IMR-90 (cell line): ENCODE results near the gene MEX3A. TPM values are rescaled to one million over a fixed set of nuclear protein-coding genes. Genes with fewer than 3 reads are reported as not detected.

Experiments used
- ATAC-seq: fragments of 200-7000 bp; cut with Tn5 transposase; 2 replicates; pipeline ENCODE4 v1.9.1; 2020; ENCODE audit warnings: low read depth, mild to moderate bottlenecking, moderate library complexity
- BruUV-seq: library from RNA; stranded (reverse); fragments of 400-500 nt; replicated peaks from 2 replicates; lab custom pipeline; 2021; lab: Mats Ljungman, UMichigan
- CTCF ChIA-PET: fragments of 300-600 bp; formaldehyde crosslinking; extraction: SDS; loops from one replicate; lab custom pipeline; 2021; ENCODE audit warnings: antibody characterized with exemption; lab: Yijun Ruan, JAX
- POLR2A ChIA-PET: fragments of 300-600 bp; sonication (Branson Sonifier 250); formaldehyde crosslinking; loops from one replicate; lab custom pipeline; 2022; ENCODE audit warnings: antibody characterized with exemption; ENCODE audit not compliant: unreplicated experiment; lab: Charles Lee
- DNase-seq: peaks from one replicate; pipeline ENCODE4 v3.0.0; 2013
- H2AFZ ChIP-seq: replicated peaks from 2 replicates; pipeline ENCODE3; 2013; ENCODE audit warnings: low read length, mild to moderate bottlenecking; ENCODE audit not compliant: poor library complexity
- H2AK5ac ChIP-seq: 2 replicates; pipeline ENCODE4 v1.6.1; 2013; ENCODE audit warnings: low read depth, low read length, inconsistent platforms
- H2AK9ac ChIP-seq: replicated peaks from 2 replicates; pipeline ENCODE3; 2013; ENCODE audit warnings: mild to moderate bottlenecking, low read depth, low read length, moderate library complexity; ENCODE audit not compliant: poor library complexity
- H2BK120ac ChIP-seq: 2 replicates; pipeline ENCODE4 v1.6.1; 2013; ENCODE audit warnings: low read depth, low read length, inconsistent platforms
- H2BK15ac ChIP-seq: 3 replicates; pipeline ENCODE4 v1.6.1; 2013; ENCODE audit warnings: low read depth, low read length, inconsistent platforms
- H2BK20ac ChIP-seq: 2 replicates; pipeline ENCODE4 v1.6.1; 2013; ENCODE audit warnings: low read depth, mild to moderate bottlenecking, inconsistent platforms, low read length, moderate library complexity
- H2BK5ac ChIP-seq: 2 replicates; pipeline ENCODE4 v1.6.1; 2013; ENCODE audit warnings: mild to moderate bottlenecking, low read depth, low read length, inconsistent platforms; ENCODE audit not compliant: poor library complexity, severe bottlenecking
- H3K14ac ChIP-seq: replicated peaks from 2 replicates; pipeline ENCODE4 v1.6.1; 2013; ENCODE audit warnings: low read depth, low read length, inconsistent platforms
- H3K18ac ChIP-seq: 2 replicates; pipeline ENCODE4 v1.6.1; 2013; ENCODE audit warnings: low read depth, low read length, control low read depth
- H3K23ac ChIP-seq: 2 replicates; pipeline ENCODE4 v1.6.1; 2013; ENCODE audit warnings: low read depth, low read length, inconsistent platforms
- H3K27ac ChIP-seq: 2 replicates; pipeline ENCODE4 v1.5.1; 2013; ENCODE audit warnings: mild to moderate bottlenecking, control low read depth, low read length; ENCODE audit not compliant: insufficient read depth
- H3K27me3 ChIP-seq: 2 replicates; pipeline ENCODE4 v1.6.1; 2013; ENCODE audit warnings: low read length; ENCODE audit not compliant: control insufficient read depth, insufficient read depth
- H3K36me3 ChIP-seq: 2 replicates; pipeline ENCODE4 v1.6.1; 2013; ENCODE audit warnings: low read length, mixed read lengths; ENCODE audit not compliant: control insufficient read depth, insufficient read depth
- H3K4ac ChIP-seq: 2 replicates; pipeline ENCODE4 v1.6.1; 2013; ENCODE audit warnings: low read depth, low read length, inconsistent platforms
- H3K4me1 ChIP-seq: 2 replicates; pipeline ENCODE4 v1.6.1; 2013; ENCODE audit warnings: low read length, mixed read lengths; ENCODE audit not compliant: control insufficient read depth, insufficient read depth
- H3K4me2 ChIP-seq: 2 replicates; pipeline ENCODE4 v1.6.1; 2013; ENCODE audit warnings: low read depth, mild to moderate bottlenecking, control low read depth, low read length, moderate library complexity
- H3K4me3 ChIP-seq: 2 replicates; pipeline ENCODE4 v1.5.1; 2013; ENCODE audit warnings: low read depth, mild to moderate bottlenecking, control low read depth, low read length, moderate library complexity; ENCODE audit not compliant: insufficient read depth
- H3K56ac ChIP-seq: 2 replicates; pipeline ENCODE4 v1.6.1; 2013; ENCODE audit warnings: low read length, inconsistent platforms; ENCODE audit not compliant: insufficient read depth; ENCODE audit errors: extremely low read depth
- H3K79me1 ChIP-seq, 2 experiments: 2 replicates each; pipeline ENCODE4 v1.6.1; 2013; ENCODE audit warnings: low read length in 2 of 2, inconsistent platforms in 1 of 2, low read depth in 1 of 2
- H3K9ac ChIP-seq: 2 replicates; pipeline ENCODE4 v1.6.1; 2013; ENCODE audit warnings: low read depth, low read length, control low read depth
- H3K9me1 ChIP-seq: 2 replicates; pipeline ENCODE4 v1.6.1; 2013; ENCODE audit warnings: low read length, inconsistent platforms; ENCODE audit not compliant: insufficient read depth
- H3K9me3 ChIP-seq: 2 replicates; pipeline ENCODE4 v1.6.1; 2013; ENCODE audit warnings: low read length; ENCODE audit not compliant: control insufficient read depth, insufficient read depth
- H4K20me1 ChIP-seq: 2 replicates; pipeline ENCODE4 v1.6.1; 2013; ENCODE audit warnings: low read length, inconsistent platforms; ENCODE audit not compliant: insufficient read depth
- H4K5ac ChIP-seq: 2 replicates; pipeline ENCODE4 v1.6.1; 2013; ENCODE audit warnings: mild to moderate bottlenecking, low read depth, low read length, control low read depth
- H4K8ac ChIP-seq, 2 experiments: 2 replicates each; pipeline ENCODE4 v1.6.1; 2013; ENCODE audit warnings: low read depth in 2 of 2, low read length in 2 of 2, control low read depth in 1 of 2, inconsistent platforms in 1 of 2
- H4K91ac ChIP-seq: 2 replicates; pipeline ENCODE4 v1.6.1; 2013; ENCODE audit warnings: low read depth, low read length, inconsistent platforms; ENCODE audit not compliant: insufficient read depth
- BHLHE40 ChIP-seq: fragments of 150-350 bp; IDR thresholded peaks from 2 replicates; pipeline ENCODE4 v1.6.1; 2016; ENCODE audit warnings: mild to moderate bottlenecking, low read depth, low read length
- CEBPB ChIP-seq: IDR thresholded peaks from 2 replicates; pipeline ENCODE4 v1.6.1; 2012; ENCODE audit warnings: low read depth, low read length, improper control_type of control experiment
- CHD1 ChIP-seq: IDR thresholded peaks from 2 replicates; pipeline ENCODE4 v1.6.1; 2012; ENCODE audit warnings: low read depth, low read length, improper control_type of control experiment
- CTCF ChIP-seq: conservative IDR thresholded peaks from 2 replicates; pipeline ENCODE4 v1.5.1; 2012; ENCODE audit warnings: mild to moderate bottlenecking, low read depth, low read length, improper control_type of control experiment
- ELK1 ChIP-seq: fragments of 150-350 bp; IDR thresholded peaks from 2 replicates; pipeline ENCODE4 v1.6.1; 2016; ENCODE audit warnings: low read depth, mild to moderate bottlenecking, low read length, moderate library complexity, borderline replicate concordance
- FOS ChIP-seq: fragments of 150-350 bp; IDR thresholded peaks from 2 replicates; pipeline ENCODE4 v1.6.1; 2016; ENCODE audit warnings: low read depth, low read length
- MAFK ChIP-seq: IDR thresholded peaks from 2 replicates; pipeline ENCODE4 v1.6.1; 2012; ENCODE audit warnings: low read depth, low read length, improper control_type of control experiment
- MAZ ChIP-seq: IDR thresholded peaks from 2 replicates; pipeline ENCODE4 v1.6.1; 2012; ENCODE audit warnings: low read depth, mild to moderate bottlenecking, low read length, improper control_type of control experiment, moderate library complexity, borderline replicate concordance
- MXI1 ChIP-seq: IDR thresholded peaks from 2 replicates; pipeline ENCODE4 v1.6.1; 2012; ENCODE audit warnings: low read depth, mild to moderate bottlenecking, low read length, moderate library complexity, borderline replicate concordance
- NFE2L2 ChIP-seq: fragments of 150-350 bp; IDR thresholded peaks from 2 replicates; pipeline ENCODE4 v1.6.1; 2016; ENCODE audit warnings: low read depth, mild to moderate bottlenecking, low read length
- POLR2A ChIP-seq: IDR thresholded peaks from 2 replicates; pipeline ENCODE4 v1.6.1; 2012; ENCODE audit warnings: mild to moderate bottlenecking, low read depth, low read length
- RAD21 ChIP-seq: IDR thresholded peaks from 2 replicates; pipeline ENCODE4 v1.6.1; 2012; ENCODE audit warnings: low read length, improper control_type of control experiment
- RCOR1 ChIP-seq: IDR thresholded peaks from 2 replicates; pipeline ENCODE4 v1.6.1; 2012; ENCODE audit warnings: mild to moderate bottlenecking, low read length, improper control_type of control experiment; ENCODE audit not compliant: insufficient replicate concordance
- RFX5 ChIP-seq: IDR thresholded peaks from 2 replicates; pipeline ENCODE4 v1.8.0; 2012; ENCODE audit warnings: low read depth, mild to moderate bottlenecking, low read length, moderate library complexity
- SMC3 ChIP-seq: fragments of 150-350 bp; IDR thresholded peaks from 2 replicates; pipeline ENCODE4 v1.6.1; 2016; ENCODE audit warnings: low read depth, mild to moderate bottlenecking, antibody characterized with exemption, low read length, moderate library complexity
- USF2 ChIP-seq: fragments of 150-350 bp; IDR thresholded peaks from 2 replicates; pipeline ENCODE4 v1.6.1; 2017; ENCODE audit warnings: mild to moderate bottlenecking, antibody characterized with exemption, low read length, low read depth
- WGBS, 2 experiments: methylation state at CpG; one replicate each; pipeline versions ENCODE4 v1.1.5 to v1.1.7; 2013; ENCODE audit warnings: missing lambda C conversion rate in 2 of 2; ENCODE audit not compliant: insufficient read length in 1 of 2; ENCODE audit errors: extremely low coverage in 2 of 2; 5-methylcytosine and 5-hydroxymethylcytosine counted together
- dilution Hi-C: fragments of 300-500 bp; cut with HindIII; formaldehyde crosslinking; loops from one replicate; pipeline ENCODE4 v1.14.3; 2018; ENCODE audit warnings: low sequenced_read_pairs; ENCODE audit not compliant: unreplicated experiment
- in situ Hi-C: fragments of 300-500 bp; cut with MboI; formaldehyde crosslinking; loops from 3 replicates; pipeline ENCODE4 v1.14.3; 2019; ENCODE audit warnings: low sequenced_read_pairs, inconsistent platforms, mixed read lengths
- intact Hi-C: fragments of 100-400 bp; cut with micrococcal nuclease; formaldehyde crosslinking; loops from 2 replicates; pipeline ENCODE4 v1.10.0; 2022
- polyA plus RNA-seq, 3 experiments: library from polyadenylated mRNA; depleted of rRNA; stranded (reverse); fragments of >200 nt; gene quantifications; 2 replicates each; pipeline ENCODE4 v1.2.3, GENCODE V29; 2012; ENCODE audit warnings: low replicate concordance in 1 of 3
- total RNA-seq: library from RNA; depleted of rRNA; stranded (reverse); fragments of >200 nt; gene quantifications from 2 replicates; pipeline ENCODE4 v1.2.3, GENCODE V29; 2012

Gene MEX3A
- total and polyA plus RNA-seq, 2 of the 4 experiments (the other 2 are of a cell fraction): 2.3 to 9.0 TPM

- WGBS, 2 experiments: no CpG with 5 or more reads among the region's 7 CpGs
- Histone ChIP-seq H3K79me1 (peaks cover 25 to 60% of the 10 kb centered on the region in 2 experiments), H4K91ac (no peak overlapping the region), H3K14ac (no peak overlapping the region), H4K5ac (no peak overlapping the region), H4K20me1 (0 out of 2 replicates have a peak, but pooled peaks cover 2% of the 10 kb centered on the region), H3K9me3 (no peaks in the 10 kb centered on the region), H3K4ac (no peak overlapping the region), H2BK5ac (no peak overlapping the region), H3K18ac (no peak overlapping the region), H3K9me1 (peaks cover 17% of the 10 kb centered on the region), H3K27ac (no peak overlapping the region), H2AFZ (no peak overlapping the region), H3K56ac (no peak overlapping the region), H2AK9ac (no peak overlapping the region), H2BK120ac (no peak overlapping the region), H2BK20ac (no peak overlapping the region), H2BK15ac (no peak overlapping the region), H3K36me3 (peaks cover 19% of the 10 kb centered on the region), H3K27me3 (no peaks in the 10 kb centered on the region), H3K4me1 (peaks cover 4% of the 10 kb centered on the region; the same call in 1 of the 2 replicates), H3K23ac (no peak overlapping the region), H3K9ac (no peak overlapping the region), H4K8ac (no peak overlapping the region), H3K4me3 (no peak overlapping the region), H3K4me2 (no peak overlapping the region), H2AK5ac (no peak overlapping the region)
- in situ Hi-C loops: no loop called here
- ChIA-PET POLR2A (no interaction called here), CTCF (no interaction called here)
- DNase-seq (no peak), ATAC-seq (no peak)
- TF ChIP-seq FOS: no peak
- no peak for TF ChIP-seq RCOR1
- no peak for TF ChIP-seq BHLHE40
- no peak for TF ChIP-seq MAFK
- TF ChIP-seq USF2: no peak
- no peak for TF ChIP-seq CEBPB
- no peak for TF ChIP-seq POLR2A
- TF ChIP-seq CTCF: no peak
- TF ChIP-seq NFE2L2: no peak
- no peak for TF ChIP-seq RFX5
- TF ChIP-seq ELK1: no peak
- TF ChIP-seq MAZ: no peak
- TF ChIP-seq RAD21: no peak
- TF ChIP-seq MXI1: no peak
- no peak for TF ChIP-seq CHD1
- no peak for TF ChIP-seq SMC3
- dilution Hi-C loops: no loop called here
- intact Hi-C loops: no loop called here
- no TSS peak for BruUV-seq
Observed at GRCh38 chr1:156051011-156051725, 31.1 kb downstream of the MEX3A start.
